ENCODE data around the gene KLK13. TPM values are rescaled to one million over a fixed set of nuclear protein-coding genes. Genes with fewer than 3 reads are reported as not detected.

The KLK13 gene
- polyA plus RNA-seq, 1 of the 3 experiments (the other 2 are of a cell fraction): not detected

GRCh38 chr19:51047031-51047335 lies 17.9 kb downstream of the KLK13 start:
- Histone ChIP-seq H3K9me3 (no peaks in the 10 kb centered on the region), H3K79me2 (ENCODE audit: insufficient read depth) (no peaks in the 10 kb centered on the region), H3K9ac (no peak overlapping the region), H3K27me3 (ENCODE audit: insufficient read depth) (peaks cover 39% of the 10 kb centered on the region; the same call in 1 of the 2 replicates), H3K9me2 (no peaks in the 10 kb centered on the region), H3K27ac (ENCODE audit: low read depth in 2 of 2, low read length in 1 of 2) (no peak overlapping the region), H3K4me2 (no peak overlapping the region), H4K20me1 (ENCODE audit: insufficient read depth) (no peaks in the 10 kb centered on the region), H3K4me3 (ENCODE audit: low read depth in 2 of 2, low read length in 1 of 2) (no peak overlapping the region), H3K36me3 (replicated peaks in 1 of 2; ENCODE audit: control insufficient read depth in 1 of 2, insufficient read depth in 2 of 2, low read length in 1 of 2) (no peaks in the 10 kb centered on the region), H3F3A (replicated peaks; ENCODE audit: insufficient read depth) (no peaks in the 10 kb centered on the region), H3K4me1 (ENCODE audit: control insufficient read depth in 1 of 2, insufficient read depth in 2 of 2, low read depth in 1 of 2, low read length in 1 of 2) (no peaks in the 10 kb centered on the region), H2AFZ (ENCODE audit: low read depth) (no peak overlapping the region)
- 5% methylated on average over 4 of the region's 4 CpGs for whole genome bisulfite sequencing (ENCODE audit: low lambda C conversion rate)
- ChIA-PET CTCF (interaction anchor here (1.3 to 2.1 kb wide), 2 partner anchors 26 to 34 kb away, joined by 4 to 7 read pairs; no protein-coding TSS in a partner anchor), POLR2A (no interaction called here)
- DNase-seq: no peak
- TF ChIP-seq GATA2 (CRISPR knock-in tag; IDR thresholded peaks at IDR 0.05) (no peak), YY1 (IDR thresholded peaks at IDR 0.05; ENCODE audit: low read depth) (no peak), RFX5 (IDR thresholded peaks at IDR 0.05; ENCODE audit: low read length) (no peak), EP300 (IDR thresholded peaks at IDR 0.05; ENCODE audit: borderline replicate concordance in 1 of 2, low read depth in 1 of 2, low read length in 1 of 2) (no peak), RAD21 (IDR thresholded peaks at IDR 0.05; ENCODE audit: low read length) (no peak), FOXJ3 (CRISPR knock-in tag; IDR thresholded peaks at IDR 0.05) (no peak)
- TF ChIP-seq, protein P1, sequence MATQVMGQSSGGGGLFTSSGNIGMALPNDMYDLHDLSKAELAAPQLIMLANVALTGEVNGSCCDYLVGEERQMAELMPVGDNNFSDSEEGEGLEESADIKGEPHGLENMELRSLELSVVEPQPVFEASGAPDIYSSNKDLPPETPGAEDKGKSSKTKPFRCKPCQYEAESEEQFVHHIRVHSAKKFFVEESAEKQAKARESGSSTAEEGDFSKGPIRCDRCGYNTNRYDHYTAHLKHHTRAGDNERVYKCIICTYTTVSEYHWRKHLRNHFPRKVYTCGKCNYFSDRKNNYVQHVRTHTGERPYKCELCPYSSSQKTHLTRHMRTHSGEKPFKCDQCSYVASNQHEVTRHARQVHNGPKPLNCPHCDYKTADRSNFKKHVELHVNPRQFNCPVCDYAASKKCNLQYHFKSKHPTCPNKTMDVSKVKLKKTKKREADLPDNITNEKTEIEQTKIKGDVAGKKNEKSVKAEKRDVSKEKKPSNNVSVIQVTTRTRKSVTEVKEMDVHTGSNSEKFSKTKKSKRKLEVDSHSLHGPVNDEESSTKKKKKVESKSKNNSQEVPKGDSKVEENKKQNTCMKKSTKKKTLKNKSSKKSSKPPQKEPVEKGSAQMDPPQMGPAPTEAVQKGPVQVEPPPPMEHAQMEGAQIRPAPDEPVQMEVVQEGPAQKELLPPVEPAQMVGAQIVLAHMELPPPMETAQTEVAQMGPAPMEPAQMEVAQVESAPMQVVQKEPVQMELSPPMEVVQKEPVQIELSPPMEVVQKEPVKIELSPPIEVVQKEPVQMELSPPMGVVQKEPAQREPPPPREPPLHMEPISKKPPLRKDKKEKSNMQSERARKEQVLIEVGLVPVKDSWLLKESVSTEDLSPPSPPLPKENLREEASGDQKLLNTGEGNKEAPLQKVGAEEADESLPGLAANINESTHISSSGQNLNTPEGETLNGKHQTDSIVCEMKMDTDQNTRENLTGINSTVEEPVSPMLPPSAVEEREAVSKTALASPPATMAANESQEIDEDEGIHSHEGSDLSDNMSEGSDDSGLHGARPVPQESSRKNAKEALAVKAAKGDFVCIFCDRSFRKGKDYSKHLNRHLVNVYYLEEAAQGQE (IDR thresholded peaks at IDR 0.05; ENCODE audit: low read depth, low read length): no peak

GRCh38 chr19:51044327-51044726 lies 20.6 kb downstream of the KLK13 start:
- POLR2A ChIA-PET: no interaction called here
- H3K36me3 ChIP-seq (replicated peaks in 1 of 2; ENCODE audit: control insufficient read depth in 1 of 2, insufficient read depth in 2 of 2, low read length in 1 of 2): no peaks in the 10 kb centered on the region
- H3K4me3 ChIP-seq (ENCODE audit: low read depth in 2 of 2, low read length in 1 of 2): no peak overlapping the region
- no peaks in the 10 kb centered on the region for H3K9me3 ChIP-seq
- CTCF ChIA-PET: interaction anchor here (1.3 kb wide), 1 partner anchor 23 kb away, joined by 4 read pairs; no protein-coding TSS in a partner anchor
- TF ChIP-seq EP300 (IDR thresholded peaks at IDR 0.05; ENCODE audit: borderline replicate concordance in 1 of 2, low read depth in 1 of 2, low read length in 1 of 2) (no peak), FOXM1 (IDR thresholded peaks at IDR 0.05; ENCODE audit: low read depth) (no peak), YY1 (IDR thresholded peaks at IDR 0.05; ENCODE audit: low read depth) (no peak), TEAD4 (IDR thresholded peaks at IDR 0.05; ENCODE audit: borderline replicate concordance, insufficient read depth) (no peak)
- TF ChIP-seq, protein P2, sequence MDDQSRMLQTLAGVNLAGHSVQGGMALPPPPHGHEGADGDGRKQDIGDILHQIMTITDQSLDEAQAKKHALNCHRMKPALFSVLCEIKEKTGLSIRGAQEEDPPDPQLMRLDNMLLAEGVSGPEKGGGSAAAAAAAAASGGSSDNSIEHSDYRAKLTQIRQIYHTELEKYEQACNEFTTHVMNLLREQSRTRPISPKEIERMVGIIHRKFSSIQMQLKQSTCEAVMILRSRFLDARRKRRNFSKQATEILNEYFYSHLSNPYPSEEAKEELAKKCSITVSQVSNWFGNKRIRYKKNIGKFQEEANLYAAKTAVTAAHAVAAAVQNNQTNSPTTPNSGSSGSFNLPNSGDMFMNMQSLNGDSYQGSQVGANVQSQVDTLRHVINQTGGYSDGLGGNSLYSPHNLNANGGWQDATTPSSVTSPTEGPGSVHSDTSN (IDR thresholded peaks at IDR 0.05): no peak
- TF ChIP-seq, protein P3, sequence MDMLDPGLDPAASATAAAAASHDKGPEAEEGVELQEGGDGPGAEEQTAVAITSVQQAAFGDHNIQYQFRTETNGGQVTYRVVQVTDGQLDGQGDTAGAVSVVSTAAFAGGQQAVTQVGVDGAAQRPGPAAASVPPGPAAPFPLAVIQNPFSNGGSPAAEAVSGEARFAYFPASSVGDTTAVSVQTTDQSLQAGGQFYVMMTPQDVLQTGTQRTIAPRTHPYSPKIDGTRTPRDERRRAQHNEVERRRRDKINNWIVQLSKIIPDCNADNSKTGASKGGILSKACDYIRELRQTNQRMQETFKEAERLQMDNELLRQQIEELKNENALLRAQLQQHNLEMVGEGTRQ (IDR thresholded peaks at IDR 0.05; ENCODE audit: borderline replicate concordance, low read depth, low read length): no peak
- WGBS (ENCODE audit: low lambda C conversion rate): 32% methylated on average over 11 of the region's 11 CpGs
- no peak overlapping the region for H3K4me2 ChIP-seq
- no peaks in the 10 kb centered on the region for H3F3A ChIP-seq (replicated peaks; ENCODE audit: insufficient read depth)
- DNase-seq: no peak
- no peaks in the 10 kb centered on the region for H3K4me1 ChIP-seq (ENCODE audit: control insufficient read depth in 1 of 2, insufficient read depth in 2 of 2, low read depth in 1 of 2, low read length in 1 of 2)
- H3K27me3 ChIP-seq (ENCODE audit: insufficient read depth): peaks cover 37% of the 10 kb centered on the region; the same call in 1 of the 2 replicates
- no peaks in the 10 kb centered on the region for H3K9me2 ChIP-seq
- no peak overlapping the region for H2AFZ ChIP-seq (ENCODE audit: low read depth)
- no peak overlapping the region for H3K27ac ChIP-seq (ENCODE audit: low read depth in 2 of 2, low read length in 1 of 2)
- H4K20me1 ChIP-seq (ENCODE audit: insufficient read depth): no peaks in the 10 kb centered on the region
- H3K9ac ChIP-seq: no peak overlapping the region
- H3K79me2 ChIP-seq (ENCODE audit: insufficient read depth): no peaks in the 10 kb centered on the region

Measured in SK-N-SH (cell line).